Immature natural killer cell (primary cell): Measurements from ENCODE around the gene OLFM2. TPM values are rescaled to one million over a fixed set of nuclear protein-coding genes. Genes with fewer than 3 reads are reported as not detected.
"Not testable (repeated sequence)": the region's sequence is repeated elsewhere in the genome, so short reads cannot be mapped to it uniquely, and the experiment has no call there.

Experiments
- DNase-seq, 3 donors: peaks; one replicate each; pipeline ENCODE4 v3.0.0; 2022; ENCODE audit warnings: mixed read lengths in 1 of 3
- H3K27ac Mint-ChIP-seq, 6 donors: one replicate each; pipeline ENCODE4 v1.8.0; 2020; ENCODE audit warnings: mixed read lengths in 6 of 6, mild to moderate bottlenecking in 5 of 6, inconsistent platforms in 4 of 6, moderate library complexity in 3 of 6
- H3K27me3 Mint-ChIP-seq, 3 donors: one replicate each; pipeline ENCODE4 v1.8.0; 2020 to 2021; ENCODE audit warnings: low read depth in 3 of 3, mild to moderate bottlenecking in 3 of 3, mixed read lengths in 3 of 3, moderate library complexity in 3 of 3, inconsistent platforms in 1 of 3
- H3K36me3 Mint-ChIP-seq, 3 donors: one replicate each; pipeline ENCODE4 v1.8.0; 2020; ENCODE audit warnings: mixed read lengths in 3 of 3, inconsistent platforms in 2 of 3, mild to moderate bottlenecking in 2 of 3
- H3K4me1 Mint-ChIP-seq, 2 donors: one replicate each; pipeline ENCODE4 v1.8.0; 2020; ENCODE audit warnings: inconsistent platforms in 2 of 2, mild to moderate bottlenecking in 2 of 2, mixed read lengths in 2 of 2, moderate library complexity in 1 of 2
- H3K4me3 Mint-ChIP-seq, 5 donors: one replicate each; pipeline ENCODE4 v1.8.0; 2020; ENCODE audit warnings: mild to moderate bottlenecking in 5 of 5, mixed read lengths in 5 of 5, inconsistent platforms in 3 of 5, moderate library complexity in 3 of 5
- H3K9me3 Mint-ChIP-seq, 6 donors: one replicate each; pipeline ENCODE4 v1.8.0; 2020; ENCODE audit warnings: mild to moderate bottlenecking in 6 of 6, mixed read lengths in 6 of 6, inconsistent platforms in 4 of 6, moderate library complexity in 3 of 6
- polyA plus RNA-seq, 3 donors: library from polyadenylated mRNA; unstranded; fragments of 300-500 nt; fragmentation: Illumina TruSeq; gene quantifications; one replicate each; pipeline ENCODE4 v1.2.3, GENCODE V29; 2021

OLFM2 gene
- polyA plus RNA-seq, 3 donors from 2014 or later: 1.9 to 3.7 (median 3.7) TPM

GRCh38 chr19:9935506-9936325 is 599 bp downstream of the OLFM2 start:
- Mint-ChIP-seq H3K27ac (peak overlapping the region in 1 of 6 donors; percentile 3), H3K9me3 (no peaks in the 10 kb centered on the region), H3K4me3 (peak overlapping the region; percentile 51 to 78 (median 71)), H3K27me3 (peaks cover 22 to 29% (median 24%) of the 10 kb centered on the region in 3 donors), H3K36me3 (no peaks in the 10 kb centered on the region), H3K4me1 (peaks cover 18 to 27% of the 10 kb centered on the region in 2 donors)
- no peak for DNase-seq

- no peaks in the 10 kb centered on the region for H3K9me3 Mint-ChIP-seq
- H3K4me1 Mint-ChIP-seq: peaks cover 18 to 29% of the 10 kb centered on the region in 2 donors
- H3K36me3 Mint-ChIP-seq: no peaks in the 10 kb centered on the region
- peak overlapping the region in 1 of 6 donors; percentile 24 for H3K27ac Mint-ChIP-seq
- peak; percentile 78 to 83 (median 80) for DNase-seq
- H3K4me3 Mint-ChIP-seq: peak overlapping the region in 1 of 5 donors; percentile 44
- H3K27me3 Mint-ChIP-seq: peaks cover 22 to 29% (median 24%) of the 10 kb centered on the region in 3 donors
Measured at GRCh38 chr19:9934132-9934950, 2.0 kb downstream of the OLFM2 start.

- H3K4me1 Mint-ChIP-seq: peaks cover 18 to 29% of the 10 kb centered on the region in 2 donors
- peaks cover 22 to 29% (median 25%) of the 10 kb centered on the region in 3 donors for H3K27me3 Mint-ChIP-seq
- DNase-seq: no peak
- H3K9me3 Mint-ChIP-seq: no peaks in the 10 kb centered on the region
- H3K36me3 Mint-ChIP-seq: no peaks in the 10 kb centered on the region
- H3K27ac Mint-ChIP-seq: no peak overlapping the region
- H3K4me3 Mint-ChIP-seq: no peak overlapping the region
Measured at GRCh38 chr19:9932835-9933234, 3.5 kb downstream of the OLFM2 start.

- no peaks in the 10 kb centered on the region for H3K9me3 Mint-ChIP-seq
- H3K27me3 Mint-ChIP-seq: peaks cover 21 to 32% (median 21%) of the 10 kb centered on the region in 3 donors
- H3K36me3 Mint-ChIP-seq: no peaks in the 10 kb centered on the region
- no peak for DNase-seq
- H3K4me3 Mint-ChIP-seq: no peak overlapping the region
- H3K4me1 Mint-ChIP-seq: peaks cover 12 to 23% of the 10 kb centered on the region in 2 donors
- H3K27ac Mint-ChIP-seq: no peak overlapping the region
Measured at GRCh38 chr19:9931629-9932028, 4.7 kb downstream of the OLFM2 start.

GRCh38 chr19:9923440-9923839 is 12.9 kb downstream of the OLFM2 start:
- H3K36me3 Mint-ChIP-seq: no peaks in the 10 kb centered on the region
- no peaks in the 10 kb centered on the region for H3K4me1 Mint-ChIP-seq
- no peak overlapping the region for H3K27ac Mint-ChIP-seq
- no peaks in the 10 kb centered on the region for H3K9me3 Mint-ChIP-seq
- no peak for DNase-seq
- H3K4me3 Mint-ChIP-seq: no peak overlapping the region
- H3K27me3 Mint-ChIP-seq: peaks cover 2 to 22% (median 3%) of the 10 kb centered on the region in 3 donors

GRCh38 chr19:9922782-9923379 is 13.4 kb downstream of the OLFM2 start:
- not testable (repeated sequence) for H3K4me1 Mint-ChIP-seq, H3K36me3 Mint-ChIP-seq, H3K27ac Mint-ChIP-seq, H3K9me3 Mint-ChIP-seq, H3K4me3 Mint-ChIP-seq, DNase-seq
- peaks cover 2 to 22% (median 5%) of the 10 kb centered on the region in 3 donors for H3K27me3 Mint-ChIP-seq

GRCh38 chr19:9917321-9917720 is 19.0 kb downstream of the OLFM2 start:
- H3K9me3 Mint-ChIP-seq: no peaks in the 10 kb centered on the region
- H3K4me1 Mint-ChIP-seq: peaks cover 6 to 12% of the 10 kb centered on the region in 2 donors
- H3K36me3 Mint-ChIP-seq: no peaks in the 10 kb centered on the region
- peaks cover 8 to 20% (median 18%) of the 10 kb centered on the region in 3 donors for H3K27me3 Mint-ChIP-seq
- H3K4me3 Mint-ChIP-seq: no peak overlapping the region
- no peak for DNase-seq
- peak overlapping the region in 1 of 6 donors; percentile 59 for H3K27ac Mint-ChIP-seq

- H3K27me3 Mint-ChIP-seq: peaks cover 8 to 18% (median 16%) of the 10 kb centered on the region in 3 donors
- no peaks in the 10 kb centered on the region for H3K36me3 Mint-ChIP-seq
- no peak for DNase-seq
- H3K27ac Mint-ChIP-seq: peak overlapping the region in 1 of 6 donors; percentile 65
- peak overlapping the region in 3 of 5 donors; percentile 4 to 57 (median 39) for H3K4me3 Mint-ChIP-seq
- H3K9me3 Mint-ChIP-seq: no peaks in the 10 kb centered on the region
- H3K4me1 Mint-ChIP-seq: peaks cover 6 to 13% of the 10 kb centered on the region in 2 donors
Measured at GRCh38 chr19:9916719-9917118, 19.6 kb downstream of the OLFM2 start.

- no peak overlapping the region for H3K27ac Mint-ChIP-seq
- H3K9me3 Mint-ChIP-seq: no peaks in the 10 kb centered on the region
- H3K4me3 Mint-ChIP-seq: peak overlapping the region; percentile 62 to 73 (median 67)
- peak; percentile 73 to 79 (median 76) for DNase-seq
- H3K4me1 Mint-ChIP-seq: peaks cover 6 to 13% of the 10 kb centered on the region in 2 donors
- H3K36me3 Mint-ChIP-seq: no peaks in the 10 kb centered on the region
- peaks cover 8 to 17% (median 15%) of the 10 kb centered on the region in 3 donors for H3K27me3 Mint-ChIP-seq
Measured at GRCh38 chr19:9914315-9915207, 21.8 kb downstream of the OLFM2 start.

GRCh38 chr19:9914001-9914314 is 22.4 kb downstream of the OLFM2 start:
- Mint-ChIP-seq H3K27me3 (peaks cover 8 to 21% (median 17%) of the 10 kb centered on the region in 3 donors), H3K4me3 (peak overlapping the region; percentile 62 to 73 (median 66)), H3K9me3 (no peaks in the 10 kb centered on the region), H3K4me1 (peaks cover 6 to 13% of the 10 kb centered on the region in 2 donors), H3K27ac (no peak overlapping the region), H3K36me3 (no peaks in the 10 kb centered on the region)
- DNase-seq: no peak

- Mint-ChIP-seq H3K9me3 (no peaks in the 10 kb centered on the region), H3K4me1 (peaks cover 6 to 13% of the 10 kb centered on the region in 2 donors), H3K27me3 (peaks cover 8 to 17% (median 16%) of the 10 kb centered on the region in 3 donors), H3K27ac (no peak overlapping the region), H3K4me3 (peak overlapping the region; percentile 47 to 83 (median 78)), H3K36me3 (no peaks in the 10 kb centered on the region)
- no peak for DNase-seq
Measured at GRCh38 chr19:9913237-9914000, 22.9 kb downstream of the OLFM2 start.

- no peaks in the 10 kb centered on the region for H3K36me3 Mint-ChIP-seq
- H3K27ac Mint-ChIP-seq: no peak overlapping the region
- peak overlapping the region; percentile 47 to 83 (median 78) for H3K4me3 Mint-ChIP-seq
- no peak for DNase-seq
- H3K27me3 Mint-ChIP-seq: peaks cover 8 to 16% (median 16%) of the 10 kb centered on the region in 3 donors
- H3K9me3 Mint-ChIP-seq: no peaks in the 10 kb centered on the region
- H3K4me1 Mint-ChIP-seq: peaks cover 6 to 13% of the 10 kb centered on the region in 2 donors
Measured at GRCh38 chr19:9912551-9913236, 23.6 kb downstream of the OLFM2 start.
